Karpas-422 (cell line): Measurements from ENCODE around the gene GOLIM4. TPM values are rescaled to one million over a fixed set of nuclear protein-coding genes. Genes with fewer than 3 reads are reported as not detected.

ENCODE experiments used
- DNase-seq: peaks from one replicate; pipeline ENCODE4 v3.0.0-alpha.2; 2015
- H2AFZ ChIP-seq: fragments of 200-600 bp; sonication (generic); 2 replicates; pipeline ENCODE4 v1.6.1; 2014; ENCODE audit warnings: antibody characterized with exemption, low read length, mixed read lengths
- H3K27ac ChIP-seq: fragments of 200-600 bp; sonication (generic); 2 replicates; pipeline ENCODE4 v1.5.1; 2014; ENCODE audit warnings: mild to moderate bottlenecking, low read length, moderate library complexity
- H3K27me3 ChIP-seq: fragments of 200-600 bp; sonication (generic); 2 replicates; pipeline ENCODE4 v1.6.1; 2014; ENCODE audit warnings: low read length, mixed read lengths
- H3K36me3 ChIP-seq: fragments of 200-600 bp; sonication (generic); 2 replicates; pipeline ENCODE4 v1.6.1; 2014; ENCODE audit warnings: low read length, mixed read lengths; ENCODE audit not compliant: insufficient read depth
- H3K4me1 ChIP-seq: fragments of 200-600 bp; sonication (generic); 2 replicates; pipeline ENCODE4 v1.6.1; 2014; ENCODE audit warnings: mild to moderate bottlenecking, low read length, mixed read lengths
- H3K4me2 ChIP-seq: fragments of 200-600 bp; sonication (generic); 2 replicates; pipeline ENCODE4 v1.6.1; 2014; ENCODE audit warnings: low read length, low read depth, mild to moderate bottlenecking; ENCODE audit not compliant: poor library complexity, severe bottlenecking
- H3K4me3 ChIP-seq: fragments of 200-600 bp; sonication (generic); 2 replicates; pipeline ENCODE4 v1.5.1; 2014; ENCODE audit warnings: mild to moderate bottlenecking, antibody characterized with exemption, low read length, mixed read lengths
- H3K79me2 ChIP-seq: fragments of 200-600 bp; sonication (generic); 2 replicates; pipeline ENCODE4 v1.6.1; 2014; ENCODE audit warnings: mild to moderate bottlenecking, low read length, mixed read lengths
- H3K9ac ChIP-seq: fragments of 200-600 bp; sonication (generic); 2 replicates; pipeline ENCODE4 v1.6.0; 2014; ENCODE audit warnings: low read length
- H3K9me2 ChIP-seq: fragments of 200-600 bp; sonication (generic), shearing (Covaris generic); replicated peaks from 2 replicates; pipeline ENCODE4 v1.6.0; 2014; ENCODE audit warnings: mild to moderate bottlenecking, low read length, moderate library complexity; ENCODE audit not compliant: insufficient read depth
- H3K9me3 ChIP-seq: fragments of 300-700, 200-600 bp; sonication (generic); 2 replicates; pipeline ENCODE4 v1.6.1; 2014; ENCODE audit warnings: low read length, mixed read lengths
- H4K20me1 ChIP-seq: fragments of 200-600 bp; sonication (generic); 2 replicates; pipeline ENCODE4 v1.6.1; 2014; ENCODE audit warnings: mild to moderate bottlenecking, antibody characterized with exemption, low read length, low read depth; ENCODE audit not compliant: insufficient read depth
- total RNA-seq: library from RNA; depleted of rRNA; stranded (reverse); fragments of >200 nt; shearing (Covaris generic); gene quantifications from 2 replicates; pipeline ENCODE4 v1.2.3, GENCODE V29; 2014; ENCODE audit warnings: low replicate concordance

The GOLIM4 gene
- total RNA-seq, 1 experiment from 2014 or later, result 2.6 TPM

DNA sequence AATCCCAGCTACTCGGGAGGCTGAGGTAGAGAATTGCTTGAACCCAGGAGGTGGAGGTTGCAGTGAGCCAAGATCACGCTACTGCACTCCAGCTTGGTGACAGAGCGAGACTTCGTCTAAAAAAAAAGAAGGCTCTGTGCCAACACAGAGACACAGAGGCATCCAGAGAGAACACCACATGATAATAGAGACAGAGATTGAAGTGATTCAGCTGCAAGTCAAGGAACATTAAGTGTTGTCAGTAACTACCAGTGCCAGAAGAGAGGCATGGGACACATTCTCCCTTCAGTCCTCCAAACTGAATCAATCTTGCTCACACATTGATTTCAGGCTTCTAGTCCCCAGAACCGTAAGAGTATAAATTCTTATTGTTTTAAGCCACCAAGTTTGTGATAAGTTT lies 97.5 kb downstream of the GOLIM4 start:
- no peaks in the 10 kb centered on the region for H3K79me2 ChIP-seq
- H4K20me1 ChIP-seq, result no peaks in the 10 kb centered on the region
- no peaks in the 10 kb centered on the region for H3K4me1 ChIP-seq
- H3K9ac ChIP-seq, result no peak overlapping the region
- H3K4me2 ChIP-seq, result no peak overlapping the region
- no peak for DNase-seq
- no peaks in the 10 kb centered on the region for H3K9me3 ChIP-seq
- H3K9me2 ChIP-seq, result no peaks in the 10 kb centered on the region
- H3K36me3 ChIP-seq, result no peaks in the 10 kb centered on the region
- H2AFZ ChIP-seq, result no peak overlapping the region
- H3K27me3 ChIP-seq, result no peaks in the 10 kb centered on the region
- no peak overlapping the region for H3K27ac ChIP-seq
- no peak overlapping the region for H3K4me3 ChIP-seq

DNA sequence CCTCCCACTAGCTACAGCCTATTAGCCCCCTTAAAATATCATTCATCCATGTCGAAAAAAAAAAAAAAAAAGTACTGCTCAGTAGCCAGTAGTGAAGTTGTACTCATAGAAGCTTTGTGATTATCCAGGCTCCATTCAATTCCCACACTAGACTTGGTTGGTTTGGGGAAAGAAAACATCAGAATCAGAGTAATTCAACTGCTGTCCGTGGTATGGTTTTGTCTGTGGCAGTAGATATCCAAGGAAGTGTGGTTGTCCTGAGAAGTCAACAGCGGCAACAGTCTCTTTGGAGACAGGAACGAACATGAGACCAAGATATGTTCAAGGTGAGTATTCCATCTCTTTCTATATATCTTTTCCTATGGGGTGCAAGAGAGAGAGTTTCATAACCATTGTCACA lies 99.2 kb downstream of the GOLIM4 start:
- no peak overlapping the region for H2AFZ ChIP-seq
- no peak overlapping the region for H3K4me2 ChIP-seq
- H3K9ac ChIP-seq, result no peak overlapping the region
- H4K20me1 ChIP-seq, result no peaks in the 10 kb centered on the region
- H3K4me3 ChIP-seq, result no peak overlapping the region
- H3K4me1 ChIP-seq, result no peaks in the 10 kb centered on the region
- no peak overlapping the region for H3K27ac ChIP-seq
- no peaks in the 10 kb centered on the region for H3K36me3 ChIP-seq
- no peak for DNase-seq
- H3K79me2 ChIP-seq, result no peaks in the 10 kb centered on the region
- H3K9me3 ChIP-seq, result no peaks in the 10 kb centered on the region
- no peaks in the 10 kb centered on the region for H3K27me3 ChIP-seq
- H3K9me2 ChIP-seq, result no peaks in the 10 kb centered on the region

DNA sequence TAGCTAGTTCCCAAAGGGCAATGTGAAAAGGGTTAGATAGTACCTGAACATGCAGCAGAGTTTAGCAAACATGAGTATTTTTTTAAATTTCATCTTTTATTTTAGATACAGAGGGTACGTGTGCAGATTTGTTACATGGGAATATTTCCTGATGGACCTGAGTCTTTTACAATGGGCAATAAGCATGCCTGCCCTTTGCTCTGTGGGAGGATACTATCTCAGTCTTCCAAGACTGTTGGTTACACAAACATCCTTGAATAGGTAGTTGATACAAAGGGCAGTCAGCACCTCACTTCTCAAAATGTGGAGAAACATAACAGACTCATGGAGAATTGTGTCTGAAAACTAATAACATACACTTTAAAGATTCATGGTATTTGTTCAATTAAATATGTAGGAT lies 103.3 kb downstream of the GOLIM4 start:
- Histone ChIP-seq H3K9me3 (no peaks in the 10 kb centered on the region), H3K4me1 (no peaks in the 10 kb centered on the region), H3K9ac (no peak overlapping the region), H3K4me3 (no peak overlapping the region), H2AFZ (no peak overlapping the region), H3K27me3 (no peaks in the 10 kb centered on the region), H3K27ac (no peak overlapping the region), H3K79me2 (no peaks in the 10 kb centered on the region), H3K9me2 (no peaks in the 10 kb centered on the region), H4K20me1 (no peaks in the 10 kb centered on the region), H3K4me2 (no peak overlapping the region), H3K36me3 (no peaks in the 10 kb centered on the region)
- DNase-seq, result no peak

DNA sequence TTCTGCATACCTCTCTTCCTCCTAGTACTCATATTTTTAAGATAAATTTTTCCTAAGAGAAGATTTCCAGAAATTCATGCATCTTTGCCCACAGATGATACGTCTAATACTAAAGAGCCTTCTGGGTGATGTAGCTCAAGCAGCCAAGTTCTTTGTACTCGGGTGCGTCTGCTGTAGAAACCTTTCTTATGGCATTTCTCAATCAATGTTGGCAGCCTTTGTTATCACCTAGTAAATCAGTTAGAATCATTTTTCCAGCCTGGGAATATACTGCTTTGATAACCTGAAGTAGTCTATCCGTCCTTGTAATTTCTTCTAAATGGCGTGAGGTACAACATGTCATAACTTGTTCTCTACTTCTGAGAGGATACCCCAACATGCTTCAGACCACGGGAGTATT lies 104.5 kb downstream of the GOLIM4 start:
- Histone ChIP-seq H3K4me1 (no peaks in the 10 kb centered on the region), H2AFZ (no peak overlapping the region), H3K9ac (no peak overlapping the region), H4K20me1 (no peaks in the 10 kb centered on the region), H3K4me2 (no peak overlapping the region), H3K9me2 (no peaks in the 10 kb centered on the region), H3K36me3 (no peaks in the 10 kb centered on the region), H3K9me3 (no peaks in the 10 kb centered on the region), H3K4me3 (no peak overlapping the region), H3K27ac (no peak overlapping the region), H3K27me3 (no peaks in the 10 kb centered on the region), H3K79me2 (no peaks in the 10 kb centered on the region)
- no peak for DNase-seq

DNA sequence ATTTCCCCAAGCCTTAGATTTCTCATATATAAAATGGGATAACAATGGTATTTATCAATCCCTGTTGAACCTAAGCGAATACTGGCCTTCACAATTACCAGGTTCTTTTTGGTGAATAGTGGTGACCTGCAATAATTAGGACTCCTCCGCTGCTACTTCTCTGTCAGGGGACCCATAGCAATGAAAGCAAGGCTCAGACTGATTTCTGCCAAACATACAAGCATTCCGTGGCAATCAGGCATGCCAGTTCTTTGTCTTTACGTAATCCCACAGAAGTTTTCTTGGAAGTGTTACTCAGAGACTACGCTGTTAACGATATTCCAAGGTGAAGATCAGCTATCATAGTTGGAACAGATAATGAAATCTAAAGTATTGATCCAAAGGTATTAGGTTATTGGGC lies 105.7 kb downstream of the GOLIM4 start:
- H3K9ac ChIP-seq, result no peak overlapping the region
- no peak overlapping the region for H3K4me3 ChIP-seq
- no peak for DNase-seq
- H3K79me2 ChIP-seq, result no peaks in the 10 kb centered on the region
- H3K9me2 ChIP-seq, result no peaks in the 10 kb centered on the region
- H3K4me1 ChIP-seq, result no peaks in the 10 kb centered on the region
- no peaks in the 10 kb centered on the region for H4K20me1 ChIP-seq
- H3K4me2 ChIP-seq, result no peak overlapping the region
- H3K36me3 ChIP-seq, result no peaks in the 10 kb centered on the region
- no peaks in the 10 kb centered on the region for H3K9me3 ChIP-seq
- H3K27ac ChIP-seq, result no peak overlapping the region
- H3K27me3 ChIP-seq, result no peaks in the 10 kb centered on the region
- H2AFZ ChIP-seq, result no peak overlapping the region

DNA sequence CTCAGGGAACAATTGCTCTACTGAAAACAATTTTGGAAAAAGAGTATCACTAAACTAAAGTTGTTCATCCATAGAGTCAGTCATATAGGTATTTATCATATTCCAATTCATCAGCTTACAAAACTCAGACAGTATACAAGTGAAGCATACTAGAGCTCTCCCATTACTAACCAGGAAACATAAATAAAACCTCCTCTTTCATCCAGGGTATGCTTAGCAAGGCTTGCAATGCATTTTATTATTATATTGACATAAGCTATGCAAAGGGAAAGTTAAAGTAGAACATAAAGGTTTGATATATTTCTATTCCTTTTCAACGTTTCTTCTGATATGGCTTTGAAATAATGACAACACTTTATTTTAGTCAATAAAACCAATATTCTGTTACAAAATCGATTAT lies 106.7 kb downstream of the GOLIM4 start:
- H4K20me1 ChIP-seq, result no peaks in the 10 kb centered on the region
- no peaks in the 10 kb centered on the region for H3K9me3 ChIP-seq
- no peaks in the 10 kb centered on the region for H3K27me3 ChIP-seq

DNA sequence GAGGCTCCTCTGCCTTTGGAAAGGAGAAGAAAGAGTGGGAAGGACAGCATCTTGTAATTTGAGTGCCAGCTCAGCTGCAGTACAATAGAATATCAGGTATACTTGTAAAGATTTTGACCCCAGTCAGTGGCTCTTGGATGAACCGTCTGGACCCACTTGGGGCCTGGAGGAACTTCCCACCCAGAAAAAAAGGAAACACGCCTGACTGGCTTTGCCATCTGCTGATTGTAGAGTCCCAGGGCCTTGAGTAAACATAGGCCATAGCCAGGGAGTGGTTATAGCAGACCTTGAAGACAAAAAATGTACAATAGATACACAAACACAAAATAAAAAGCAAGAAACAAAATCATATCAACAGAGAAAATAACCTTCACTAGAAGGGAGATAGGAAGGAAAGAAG lies 112.1 kb downstream of the GOLIM4 start:
- DNase-seq, result no peak
- no peaks in the 10 kb centered on the region for H4K20me1 ChIP-seq
- no peak overlapping the region for H3K4me2 ChIP-seq
- no peaks in the 10 kb centered on the region for H3K4me1 ChIP-seq
- no peak overlapping the region for H3K9ac ChIP-seq
- no peaks in the 10 kb centered on the region for H3K9me3 ChIP-seq
- H3K9me2 ChIP-seq, result no peaks in the 10 kb centered on the region
- no peaks in the 10 kb centered on the region for H3K36me3 ChIP-seq
- no peaks in the 10 kb centered on the region for H3K79me2 ChIP-seq
- H3K27ac ChIP-seq, result no peak overlapping the region
- no peak overlapping the region for H3K4me3 ChIP-seq
- H2AFZ ChIP-seq, result no peak overlapping the region
- no peaks in the 10 kb centered on the region for H3K27me3 ChIP-seq

More for the DNA sequence above, 106.7 kb downstream of the GOLIM4 start:
- H3K4me1 ChIP-seq, result no peaks in the 10 kb centered on the region
- H3K9ac ChIP-seq, result no peak overlapping the region
- H3K36me3 ChIP-seq, result no peaks in the 10 kb centered on the region
- DNase-seq, result no peak
- H2AFZ ChIP-seq, result no peak overlapping the region
- H3K4me2 ChIP-seq, result no peak overlapping the region
- no peak overlapping the region for H3K4me3 ChIP-seq
- H3K79me2 ChIP-seq, result no peaks in the 10 kb centered on the region
- H3K9me2 ChIP-seq, result no peaks in the 10 kb centered on the region
- H3K27ac ChIP-seq, result no peak overlapping the region

DNA sequence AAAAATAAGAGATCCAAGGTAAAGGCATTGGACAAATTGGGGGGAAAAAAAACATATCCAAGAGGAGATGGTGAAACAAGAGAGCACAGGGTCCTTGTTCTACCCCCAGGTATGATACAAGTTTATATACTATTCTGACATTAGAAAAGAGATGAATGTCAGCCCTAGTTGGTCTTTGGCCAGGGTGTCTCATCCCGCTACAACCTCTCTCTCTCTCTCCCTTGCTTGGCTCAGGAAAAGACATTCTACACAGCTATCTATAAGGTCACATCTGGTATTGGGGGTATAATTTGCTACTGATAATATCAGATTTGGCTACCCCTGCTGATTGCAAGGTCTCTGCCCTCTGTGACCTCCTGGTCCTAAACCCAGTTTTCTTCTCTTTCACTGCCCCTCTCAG lies 117.2 kb downstream of the GOLIM4 start:
- no peak overlapping the region for H3K27ac ChIP-seq
- no peak overlapping the region for H3K9ac ChIP-seq
- H4K20me1 ChIP-seq, result no peaks in the 10 kb centered on the region
- DNase-seq, result no peak
- no peaks in the 10 kb centered on the region for H3K36me3 ChIP-seq
- H3K9me2 ChIP-seq, result no peaks in the 10 kb centered on the region
- H3K4me1 ChIP-seq, result no peaks in the 10 kb centered on the region
- no peak overlapping the region for H3K4me3 ChIP-seq
- no peaks in the 10 kb centered on the region for H3K9me3 ChIP-seq
- no peaks in the 10 kb centered on the region for H3K27me3 ChIP-seq
- H3K4me2 ChIP-seq, result no peak overlapping the region
- H3K79me2 ChIP-seq, result no peaks in the 10 kb centered on the region
- no peak overlapping the region for H2AFZ ChIP-seq

DNA sequence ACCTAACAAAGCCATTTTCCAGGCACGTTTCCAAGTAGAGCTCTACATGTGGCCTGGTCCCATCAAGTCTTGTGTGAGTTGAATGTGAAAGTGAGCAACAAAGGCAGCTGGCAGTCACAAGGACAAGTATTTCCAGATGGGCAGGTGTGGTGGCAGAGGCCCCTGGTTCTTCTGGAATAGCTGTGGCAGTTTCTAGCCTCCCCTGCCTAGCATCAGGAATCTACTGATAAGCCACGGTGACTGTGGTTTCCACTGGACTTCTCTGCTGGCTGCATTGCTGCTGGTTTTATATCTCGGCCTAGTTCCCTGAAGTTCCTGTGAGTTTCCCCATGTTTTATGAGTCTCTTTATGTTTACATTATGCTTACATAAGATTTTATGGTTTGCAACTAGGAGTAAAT lies 117.7 kb downstream of the GOLIM4 start:
- H3K4me2 ChIP-seq, result no peak overlapping the region
- H2AFZ ChIP-seq, result no peak overlapping the region
- no peaks in the 10 kb centered on the region for H3K4me1 ChIP-seq

More for the DNA sequence above, 117.7 kb downstream of the GOLIM4 start:
- Histone ChIP-seq H4K20me1 (no peaks in the 10 kb centered on the region), H3K9me3 (no peaks in the 10 kb centered on the region), H3K79me2 (no peaks in the 10 kb centered on the region), H3K4me3 (no peak overlapping the region), H3K27me3 (no peaks in the 10 kb centered on the region), H3K9me2 (no peaks in the 10 kb centered on the region), H3K27ac (no peak overlapping the region), H3K36me3 (no peaks in the 10 kb centered on the region), H3K9ac (no peak overlapping the region)
- no peak for DNase-seq
